ENCODE results near the gene RNPEP.
"Not testable (repeated sequence)": the region's sequence is repeated elsewhere in the genome, so short reads cannot be mapped to it uniquely, and the experiment has no call there.

Gene RNPEP

DNA sequence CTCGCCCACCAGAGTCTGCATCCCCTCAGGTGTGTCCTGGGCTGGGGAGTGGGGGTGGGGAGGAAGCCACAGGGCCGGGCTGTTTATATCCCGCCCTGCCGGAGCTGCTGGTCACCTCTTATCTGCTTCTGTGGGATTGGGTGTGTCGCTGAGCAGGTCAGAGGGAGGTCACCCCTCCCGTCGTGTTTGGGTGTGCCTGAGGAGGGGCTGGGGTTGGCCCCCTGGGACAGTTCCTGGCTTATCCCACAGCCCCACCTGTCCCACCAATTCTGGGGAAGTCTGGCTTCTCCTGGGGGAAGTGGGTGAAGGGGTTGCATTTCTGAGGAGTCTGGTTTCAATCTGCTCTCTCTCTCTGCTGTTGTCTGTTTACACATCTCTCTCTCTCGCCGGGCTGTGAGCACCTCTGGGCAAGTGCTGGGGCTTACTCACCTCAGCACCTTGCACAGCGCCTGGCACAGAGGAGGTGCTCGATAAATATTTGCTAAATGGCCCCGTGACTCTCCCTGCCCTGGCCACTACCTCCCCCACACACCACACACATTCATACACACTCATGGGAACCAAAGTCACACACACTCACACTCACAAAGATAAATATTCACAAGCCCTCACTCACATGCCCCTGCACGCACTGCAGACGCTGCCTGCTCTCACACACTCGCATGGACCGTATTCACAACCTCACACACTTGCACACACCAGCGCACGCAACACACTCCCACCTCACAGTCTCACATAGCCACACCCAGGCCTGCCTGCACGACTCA lies 36.2 kb downstream of the RNPEP start:
- DNase-seq (ENCODE audit: extremely low read depth, low read depth), result no peak
- no peak overlapping the region for H3K4me3 ChIP-seq (replicated peaks; ENCODE audit: low read depth, low read length)
- TF ChIP-seq, protein P1, sequence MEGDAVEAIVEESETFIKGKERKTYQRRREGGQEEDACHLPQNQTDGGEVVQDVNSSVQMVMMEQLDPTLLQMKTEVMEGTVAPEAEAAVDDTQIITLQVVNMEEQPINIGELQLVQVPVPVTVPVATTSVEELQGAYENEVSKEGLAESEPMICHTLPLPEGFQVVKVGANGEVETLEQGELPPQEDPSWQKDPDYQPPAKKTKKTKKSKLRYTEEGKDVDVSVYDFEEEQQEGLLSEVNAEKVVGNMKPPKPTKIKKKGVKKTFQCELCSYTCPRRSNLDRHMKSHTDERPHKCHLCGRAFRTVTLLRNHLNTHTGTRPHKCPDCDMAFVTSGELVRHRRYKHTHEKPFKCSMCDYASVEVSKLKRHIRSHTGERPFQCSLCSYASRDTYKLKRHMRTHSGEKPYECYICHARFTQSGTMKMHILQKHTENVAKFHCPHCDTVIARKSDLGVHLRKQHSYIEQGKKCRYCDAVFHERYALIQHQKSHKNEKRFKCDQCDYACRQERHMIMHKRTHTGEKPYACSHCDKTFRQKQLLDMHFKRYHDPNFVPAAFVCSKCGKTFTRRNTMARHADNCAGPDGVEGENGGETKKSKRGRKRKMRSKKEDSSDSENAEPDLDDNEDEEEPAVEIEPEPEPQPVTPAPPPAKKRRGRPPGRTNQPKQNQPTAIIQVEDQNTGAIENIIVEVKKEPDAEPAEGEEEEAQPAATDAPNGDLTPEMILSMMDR (IDR thresholded peaks at IDR 0.05; ENCODE audit: low read depth, low read length, missing control alignments), result no peak

DNA sequence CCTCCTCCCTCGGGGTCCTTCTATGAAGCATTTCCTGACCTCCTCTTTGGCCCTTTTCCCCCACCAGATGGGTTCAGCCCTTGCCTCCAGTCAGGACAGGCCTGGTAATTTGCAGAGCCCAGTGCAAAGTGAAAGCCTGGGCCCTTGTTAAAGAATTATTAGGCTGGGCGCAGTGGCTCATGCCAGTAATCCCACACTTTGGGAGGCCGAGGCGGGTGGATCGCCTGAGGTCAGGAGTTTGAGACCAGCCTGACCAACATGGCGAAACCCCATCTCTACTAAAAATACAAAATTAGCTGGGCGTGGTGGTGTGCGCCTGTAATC lies 36.7 kb downstream of the RNPEP start:
- H3K4me3 ChIP-seq (replicated peaks; ENCODE audit: low read depth, low read length); DNase-seq (ENCODE audit: extremely low read depth, low read depth): not testable (repeated sequence)

DNA sequence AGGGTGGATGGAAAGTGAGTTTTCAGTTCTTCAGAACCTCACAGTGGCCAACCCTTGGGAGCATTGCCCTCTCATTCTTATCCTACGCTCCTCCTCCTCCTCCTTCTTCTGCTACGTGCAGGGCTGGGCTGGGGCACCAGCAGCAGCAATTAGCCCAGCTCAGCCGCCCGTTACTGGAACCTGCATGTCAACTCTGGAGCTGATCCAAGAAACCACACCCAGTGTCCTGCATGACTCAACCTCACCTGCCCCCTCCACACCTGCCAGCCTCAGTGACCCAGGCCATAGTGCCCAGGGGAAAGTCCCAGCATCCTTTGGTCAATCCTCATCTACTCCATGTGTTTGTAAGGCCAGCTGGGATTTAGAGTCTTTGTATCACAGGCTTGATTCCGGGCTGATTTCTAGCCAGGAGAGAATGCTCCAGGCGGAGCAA lies 40.6 kb downstream of the RNPEP start:
- no peak overlapping the region for H3K4me3 ChIP-seq (replicated peaks; ENCODE audit: low read depth, low read length)
- TF ChIP-seq, protein P1 (IDR thresholded peaks at IDR 0.05; ENCODE audit: low read depth, low read length, missing control alignments), result no peak
- no peak for DNase-seq (ENCODE audit: extremely low read depth, low read depth)

DNA sequence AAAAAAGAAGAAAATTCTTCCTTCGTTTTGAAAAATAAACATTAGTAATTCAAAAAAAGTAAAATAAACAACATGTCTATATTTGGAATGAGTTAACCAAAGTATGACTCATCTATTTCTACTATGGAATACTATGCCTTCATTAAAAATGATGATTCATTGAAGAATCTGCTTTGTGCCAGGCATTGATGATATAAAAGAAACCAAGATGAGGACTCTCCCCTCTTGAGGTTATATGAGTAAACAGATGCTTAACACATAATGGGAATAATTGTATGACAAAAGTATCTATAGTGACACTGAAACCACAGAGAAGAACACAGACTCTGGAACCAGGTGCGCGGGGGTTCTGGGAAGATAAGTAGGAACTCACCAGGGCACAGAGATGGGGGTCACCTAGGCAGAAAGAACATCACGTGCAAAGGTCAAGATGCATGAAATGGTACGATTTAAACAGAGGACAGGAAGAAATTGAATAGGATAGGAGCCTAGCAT lies 46.8 kb downstream of the RNPEP start:
- DNase-seq (ENCODE audit: extremely low read depth, low read depth), result peak; percentile 40
- no peak overlapping the region for H3K4me3 ChIP-seq (replicated peaks; ENCODE audit: low read depth, low read length)
- TF ChIP-seq, protein P1 (IDR thresholded peaks at IDR 0.05; ENCODE audit: low read depth, low read length, missing control alignments), result no peak

DNA sequence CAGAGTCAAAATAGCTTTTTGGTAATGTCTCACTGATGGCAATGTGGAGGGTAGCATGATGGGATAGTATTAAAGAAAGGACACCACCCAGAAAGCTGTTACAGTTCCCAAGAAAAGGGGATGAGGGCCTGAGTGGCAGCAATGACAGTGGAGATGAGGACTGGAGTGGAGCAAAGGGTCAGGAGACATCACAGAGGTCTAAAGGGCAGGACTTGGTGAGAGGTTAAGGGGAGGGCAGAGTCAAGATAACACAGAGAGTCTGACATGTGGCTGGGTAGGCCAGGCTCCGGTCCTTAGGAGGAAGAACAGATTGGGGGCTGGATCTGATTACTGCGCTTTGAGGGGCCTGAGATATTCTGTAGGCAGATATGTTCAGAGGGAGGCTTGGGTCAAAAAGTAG lies 47.3 kb downstream of the RNPEP start:
- TF ChIP-seq, protein P1 (IDR thresholded peaks at IDR 0.05; ENCODE audit: low read depth, low read length, missing control alignments), result no peak
- DNase-seq (ENCODE audit: extremely low read depth, low read depth), result no peak
- no peak overlapping the region for H3K4me3 ChIP-seq (replicated peaks; ENCODE audit: low read depth, low read length)

DNA sequence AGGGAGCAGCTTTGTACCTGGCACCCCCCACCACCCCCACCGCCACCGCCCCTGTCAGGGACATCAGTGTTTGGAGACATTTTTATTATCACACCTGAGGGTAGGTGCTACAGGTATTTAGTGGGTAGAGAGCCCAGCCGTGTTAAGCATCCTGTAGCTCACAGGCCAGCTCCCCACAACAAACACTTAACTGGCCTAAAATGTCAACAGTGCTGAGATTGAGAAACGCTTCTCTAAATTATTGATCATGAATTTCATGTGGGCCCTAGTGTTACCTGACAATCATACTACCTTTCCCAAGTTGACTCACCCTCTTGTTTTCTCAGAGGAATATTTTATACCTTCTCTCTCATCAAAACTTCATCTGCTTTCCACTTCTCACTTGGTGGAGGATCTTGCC lies 49.3 kb downstream of the RNPEP start:
- DNase-seq (ENCODE audit: extremely low read depth, low read depth), result no peak
- TF ChIP-seq, protein P1 (IDR thresholded peaks at IDR 0.05; ENCODE audit: low read depth, low read length, missing control alignments), result no peak
- H3K4me3 ChIP-seq (replicated peaks; ENCODE audit: low read depth, low read length), result no peak overlapping the region

DNA sequence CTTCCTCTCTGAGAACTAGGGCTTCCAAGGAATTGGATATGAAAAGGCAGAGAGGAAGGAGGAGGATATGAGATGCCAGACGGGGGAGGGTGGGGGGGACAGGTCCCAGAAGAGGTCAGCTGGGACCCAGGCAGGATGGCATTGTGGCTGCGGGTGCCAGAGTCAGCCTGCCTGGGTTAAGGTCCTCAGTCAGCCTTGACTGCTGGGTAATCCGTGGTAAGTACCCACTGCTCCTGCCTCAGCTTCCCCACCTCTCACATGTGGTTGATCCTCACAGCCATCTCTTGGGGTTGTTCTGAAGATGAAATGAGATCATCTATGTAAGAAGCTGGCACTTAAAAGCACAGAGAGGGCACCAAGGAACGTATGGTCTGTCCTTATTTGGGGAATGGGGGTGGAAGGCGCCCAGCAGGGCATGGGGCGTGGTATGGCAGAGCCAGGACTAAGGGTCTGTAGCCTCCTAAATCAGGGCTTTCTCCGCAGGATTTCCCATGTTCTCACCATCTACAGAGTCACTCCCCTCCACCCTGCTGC lies 51.8 kb downstream of the RNPEP start:
- H3K4me3 ChIP-seq (replicated peaks; ENCODE audit: low read depth, low read length), result no peak overlapping the region
- no peak for DNase-seq (ENCODE audit: extremely low read depth, low read depth)
- TF ChIP-seq, protein P1 (IDR thresholded peaks at IDR 0.05; ENCODE audit: low read depth, low read length, missing control alignments), result no peak

All from HFF-Myc (cell line).